CD4-positive, alpha-beta T cell treated with Interleukin-4 for 1 hour (primary cell): Measurements from ENCODE around the gene USP22.

ENCODE experiments used
- DNase-seq, 2 donors: peaks; one replicate each; pipeline ENCODE4 v3.0.0-alpha.2; 2020 to 2022

USP22 gene

DNA sequence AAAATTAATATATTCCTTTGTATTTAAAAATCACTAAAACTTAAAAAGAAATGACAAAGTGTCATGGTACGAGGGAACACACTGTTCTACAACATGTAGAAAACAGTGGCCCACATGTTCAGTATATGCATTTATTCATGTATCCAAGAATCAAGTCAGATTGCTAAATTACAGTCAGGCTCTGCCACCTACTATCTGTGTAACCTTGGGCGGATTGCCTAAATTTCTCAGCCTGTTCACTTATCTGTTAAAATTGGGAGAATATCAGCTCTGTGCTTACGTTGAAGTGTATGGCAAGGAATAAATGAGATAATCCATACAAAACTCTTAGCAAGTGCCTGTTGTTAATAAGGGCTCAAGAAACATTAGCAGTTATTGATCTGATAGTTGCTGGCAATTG is 3.4 kb upstream of the USP22 start:
- DNase-seq = no peak

DNA sequence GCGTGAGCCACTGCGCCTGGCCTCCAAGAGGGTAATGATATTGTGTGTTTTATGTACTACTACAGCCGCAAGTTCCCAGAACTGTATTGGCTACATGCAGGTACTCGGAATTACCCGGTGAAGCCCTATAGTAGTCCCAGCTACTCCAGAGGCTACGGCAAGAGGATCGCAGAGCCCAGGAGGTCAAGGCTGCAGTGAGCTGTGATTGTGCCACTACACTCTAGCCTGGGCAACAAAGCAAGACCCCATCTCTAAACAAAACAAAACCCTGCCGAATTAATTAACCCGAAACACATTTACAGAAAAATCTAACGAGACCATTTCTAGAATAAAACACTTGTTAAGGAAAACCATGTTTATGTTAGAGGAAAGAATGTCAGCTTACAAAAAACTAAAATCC is 2.2 kb upstream of the USP22 start:
- no peak for DNase-seq

DNA sequence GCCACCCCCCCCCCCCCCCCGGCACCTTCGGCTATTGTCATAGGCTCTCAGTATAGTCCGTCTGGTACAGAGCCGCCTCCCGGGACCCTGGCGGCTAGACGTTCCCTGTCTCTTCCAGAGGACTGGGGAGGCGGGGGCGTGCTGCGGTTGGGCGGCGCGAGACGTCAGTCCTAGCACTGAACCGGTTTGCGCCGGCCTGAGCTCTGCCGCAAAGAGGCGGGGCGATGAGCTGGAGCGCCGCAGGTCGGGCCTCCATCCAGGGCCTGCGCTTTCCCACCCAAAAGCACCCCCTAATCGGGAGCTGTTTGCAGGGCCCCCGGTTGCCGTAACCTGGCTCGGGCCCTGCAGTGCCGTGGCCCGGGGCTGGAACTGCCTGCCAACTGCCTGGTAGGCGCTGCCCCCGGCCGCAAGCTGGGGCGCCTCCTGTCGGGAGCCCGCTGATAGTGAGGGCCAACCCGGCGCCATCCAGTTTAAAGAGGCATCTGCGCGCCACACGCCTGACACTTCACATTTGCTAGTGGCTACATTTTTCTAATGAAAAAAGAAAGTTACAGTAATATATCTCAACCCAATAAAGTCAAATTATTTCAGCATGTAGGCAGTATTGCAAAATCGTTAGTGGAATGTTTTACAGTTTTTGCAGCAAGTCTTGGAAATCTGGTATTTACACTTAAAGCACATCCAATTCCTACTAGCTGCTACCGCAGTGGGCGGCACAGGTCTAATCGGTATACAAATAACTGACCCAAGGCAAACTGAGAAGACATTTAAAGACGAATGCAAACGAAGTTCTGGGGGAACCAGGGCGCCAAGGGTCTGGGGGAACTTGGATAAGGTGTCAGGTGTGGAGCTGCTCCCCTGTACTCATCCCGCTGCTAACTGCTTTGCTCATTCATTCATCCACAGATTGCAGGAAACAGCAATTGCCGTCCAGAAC is 753 bp upstream of the USP22 start:
- DNase-seq = peak; percentile 96 to 98

DNA sequence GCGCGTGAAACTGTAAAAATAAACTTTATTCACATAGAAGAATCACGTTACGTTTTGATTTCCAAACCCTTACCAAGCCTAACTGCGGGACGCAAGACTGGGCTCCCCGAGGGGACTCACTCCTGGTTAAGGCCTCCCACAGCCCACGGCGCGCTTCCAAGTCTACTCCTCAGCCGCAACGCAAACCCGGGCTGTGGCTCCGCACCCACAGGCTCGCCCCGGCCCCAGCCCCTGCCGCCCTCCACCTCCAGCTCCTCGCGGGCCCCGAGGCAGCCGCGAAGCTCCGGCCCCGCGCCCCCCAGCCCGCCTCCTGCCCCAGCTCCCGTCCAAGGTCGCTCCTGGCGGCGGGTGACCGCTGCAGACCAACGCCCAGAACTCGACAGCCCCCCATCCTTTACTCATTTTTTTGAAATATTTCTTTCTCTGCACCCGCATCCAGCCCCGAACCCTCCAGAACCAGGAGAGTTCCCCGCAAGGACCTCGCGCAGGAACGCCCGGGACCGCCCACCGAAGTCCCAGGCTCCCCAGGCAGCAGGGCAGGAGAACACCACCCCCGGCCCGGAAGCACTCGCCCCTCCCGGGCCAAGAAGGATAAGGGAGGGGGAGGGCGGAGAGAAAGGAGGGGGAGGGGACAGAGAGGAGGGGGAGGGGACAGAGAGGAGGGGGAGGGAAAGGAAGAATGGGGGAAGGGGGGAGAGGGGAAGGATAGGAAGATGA is 912 bp downstream of the USP22 start:
- peak; percentile 67 to 75 for DNase-seq

DNA sequence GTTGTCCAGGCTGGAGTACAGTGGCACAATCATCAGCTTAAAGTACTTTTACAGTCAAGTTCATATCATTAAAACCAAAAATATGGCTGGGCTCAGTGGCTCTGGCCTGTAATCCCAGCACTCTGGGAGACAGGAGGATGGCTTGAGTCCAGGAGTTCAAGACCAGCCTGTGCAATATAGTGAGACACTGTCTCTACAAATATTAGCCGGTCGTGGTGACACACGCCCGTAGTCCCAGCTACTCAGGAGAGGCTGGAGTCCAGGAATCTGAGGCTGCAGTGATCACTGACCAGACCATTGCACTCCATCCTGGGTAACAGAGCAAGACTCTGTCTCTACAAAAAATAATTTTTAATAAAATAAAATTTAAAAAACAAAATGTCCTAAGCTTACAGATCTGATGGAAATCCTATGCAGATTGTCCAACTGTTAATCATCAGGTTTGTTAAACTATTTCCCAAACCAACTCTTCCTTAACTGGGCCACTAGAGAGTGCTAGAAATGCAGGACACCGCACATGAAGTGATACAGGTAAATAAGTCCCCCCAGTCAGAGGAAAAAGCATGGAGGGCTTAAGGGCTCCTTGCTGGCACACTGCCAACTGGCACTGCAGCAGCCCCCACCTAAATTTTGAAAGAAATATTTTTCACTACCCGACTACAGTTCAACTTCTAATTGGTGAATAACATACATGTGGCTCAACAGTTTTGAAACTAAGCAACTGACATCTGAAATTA is 2.8 kb downstream of the USP22 start:
- peak; percentile 37 to 57 for DNase-seq

DNA sequence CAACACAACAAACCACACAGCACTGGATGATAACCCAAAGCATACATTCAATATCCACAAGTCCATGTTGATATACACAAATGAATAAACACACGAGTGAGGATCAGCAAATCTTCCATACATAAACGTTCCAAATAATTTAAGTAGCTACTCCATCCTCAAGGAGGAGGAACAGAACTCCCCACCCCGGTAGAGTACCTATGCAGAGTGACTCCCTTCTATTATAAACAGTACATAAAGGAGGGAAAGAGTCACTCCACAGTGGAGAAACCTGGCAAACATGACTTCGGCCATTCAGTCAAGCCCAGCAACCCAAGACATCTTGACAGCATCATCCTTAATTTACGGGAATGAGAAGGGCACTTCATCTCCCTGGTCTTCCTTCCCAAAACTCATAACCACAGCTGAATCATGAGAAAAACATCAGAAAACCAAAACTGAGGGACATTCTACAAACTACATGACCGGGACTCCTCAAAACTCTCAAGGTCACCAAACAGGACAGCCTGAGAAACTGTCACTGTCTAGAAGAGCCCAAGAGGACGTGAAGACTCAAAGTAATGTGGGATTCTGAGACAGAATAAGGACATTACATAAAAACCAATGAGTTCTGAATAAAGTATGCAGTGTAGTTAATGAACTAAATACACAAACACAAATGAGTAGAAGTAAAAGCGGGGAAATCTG is 5.6 kb downstream of the USP22 start:
- DNase-seq = no peak

DNA sequence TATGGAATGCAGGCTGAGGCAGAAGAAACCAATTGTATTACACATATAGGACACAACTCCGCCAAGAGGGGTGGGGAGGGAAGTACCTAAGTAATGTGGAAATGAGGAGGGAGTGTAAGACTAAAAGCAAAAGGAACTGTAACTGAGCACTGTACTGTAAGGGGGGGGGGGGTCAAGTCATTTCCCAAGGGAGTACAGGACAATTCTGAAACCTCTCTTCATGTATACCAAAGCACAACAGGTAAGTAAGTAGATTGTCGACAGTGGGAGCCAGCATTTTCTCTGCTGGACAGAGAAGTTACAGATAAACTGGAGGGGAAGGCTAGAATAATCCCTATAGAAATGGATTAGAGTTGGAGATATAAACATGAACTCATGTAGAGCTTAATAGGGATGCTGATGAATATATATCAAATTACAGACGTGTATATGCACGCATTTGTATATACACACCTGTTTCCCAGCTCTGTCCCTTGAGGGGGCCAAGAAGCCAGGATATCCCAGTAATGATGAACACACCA is 6.4 kb downstream of the USP22 start:
- no peak for DNase-seq

DNA sequence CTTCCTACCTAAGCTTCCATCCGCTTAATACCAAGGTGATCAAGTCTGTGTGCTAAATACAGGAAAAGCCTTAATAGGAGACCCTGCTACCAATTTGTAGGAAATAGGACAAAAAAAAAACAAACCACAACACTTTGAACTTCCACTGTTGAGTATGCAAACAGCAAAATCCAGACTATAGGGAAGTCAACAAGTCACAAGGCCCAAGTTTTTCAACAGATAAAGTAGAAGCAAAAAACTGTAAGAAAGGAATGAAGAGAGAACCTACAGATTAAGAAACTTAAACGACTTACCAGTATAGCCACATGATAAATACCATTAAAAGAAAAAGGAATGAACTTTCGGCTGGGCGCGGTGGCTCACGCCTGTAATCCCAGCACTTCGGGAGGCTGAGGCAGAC is 7.4 kb downstream of the USP22 start:
- no peak for DNase-seq

DNA sequence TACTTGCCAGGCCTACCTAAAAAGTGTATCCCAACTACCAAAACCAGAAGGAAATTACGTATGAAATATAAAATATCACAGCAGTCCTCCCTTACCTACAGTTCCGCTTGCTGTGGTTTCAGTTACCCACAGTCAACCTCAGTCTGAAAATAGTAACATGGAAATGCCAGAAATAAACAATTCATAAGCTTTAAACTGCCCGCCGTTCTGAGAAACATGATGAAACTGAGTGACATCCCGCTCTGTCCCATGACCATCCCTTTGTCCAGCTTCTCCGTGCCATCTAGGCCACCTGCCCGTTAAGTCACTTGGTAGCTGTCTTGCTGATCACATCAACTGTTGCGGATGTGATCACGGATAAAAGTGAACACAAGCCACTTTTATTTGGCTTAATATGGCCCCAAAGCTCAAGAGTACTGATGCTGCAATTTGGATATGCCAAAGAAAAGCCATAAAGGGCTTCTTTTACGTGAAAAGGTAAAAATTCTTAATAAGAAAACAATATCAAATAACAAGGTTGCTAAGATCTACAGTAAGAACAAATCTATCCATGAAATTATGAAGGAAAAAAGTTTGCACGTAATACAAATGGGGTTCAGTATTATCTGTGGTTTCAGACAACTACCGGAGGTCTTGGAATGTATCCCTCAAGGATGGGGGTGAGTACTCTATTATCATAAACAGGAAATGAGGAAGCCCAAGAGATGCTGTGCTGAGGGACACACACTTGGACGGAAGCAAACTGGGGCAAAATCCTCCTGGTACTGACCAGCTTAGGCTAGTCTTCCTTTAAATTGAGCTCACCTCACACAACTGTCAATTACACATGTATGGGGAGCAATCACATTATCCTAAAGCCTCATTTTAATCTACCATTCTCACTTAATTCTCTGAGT is 8.2 kb downstream of the USP22 start:
- DNase-seq = peak; percentile 38 to 70

DNA sequence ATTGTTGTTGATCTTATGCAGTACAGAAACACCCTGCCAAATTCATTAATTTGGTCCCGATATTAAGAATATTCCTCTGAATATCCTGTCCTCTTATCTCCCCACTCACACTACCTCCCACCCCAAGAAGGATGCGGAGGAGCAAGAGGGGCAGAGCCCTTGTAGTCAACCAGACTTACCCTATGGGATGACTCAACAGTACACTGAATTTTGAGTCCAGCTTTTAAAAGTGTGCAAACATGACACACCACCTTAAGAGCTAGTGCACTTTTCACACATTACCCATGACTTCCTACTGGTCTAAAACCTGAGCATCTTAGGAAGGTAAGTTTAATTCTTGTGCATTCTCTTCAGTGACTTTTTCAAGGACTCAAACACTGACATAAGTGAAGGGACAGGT is 9.5 kb downstream of the USP22 start:
- DNase-seq = no peak

DNA sequence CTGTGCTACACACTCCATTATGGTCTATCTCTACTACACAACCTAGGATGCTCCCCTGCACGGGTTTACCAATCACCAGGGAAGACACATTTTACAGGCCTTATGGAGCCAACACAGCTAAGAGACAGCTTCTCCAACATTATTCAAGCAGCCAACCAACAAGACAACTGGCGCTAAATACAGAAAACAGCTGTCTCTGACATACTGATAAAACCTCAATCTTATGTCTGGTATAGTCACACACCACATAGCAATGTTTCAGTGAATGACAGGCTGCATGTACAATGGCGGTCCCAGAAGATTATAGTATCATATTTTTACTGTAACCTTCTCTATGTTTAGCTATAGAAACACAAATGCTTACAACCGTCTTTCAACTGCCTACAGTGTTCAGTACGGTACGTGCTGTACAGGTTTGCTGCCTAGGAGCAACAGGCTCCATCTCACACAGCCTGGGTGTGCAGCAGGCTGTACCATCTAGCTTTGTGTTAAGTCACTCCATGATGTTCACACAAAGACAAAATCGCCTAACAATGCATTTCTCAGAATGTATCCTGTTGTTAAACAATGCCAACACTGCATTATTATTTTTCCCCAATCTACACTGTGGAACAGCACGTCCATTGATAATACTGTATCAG is 10.9 kb downstream of the USP22 start:
- DNase-seq = no peak

DNA sequence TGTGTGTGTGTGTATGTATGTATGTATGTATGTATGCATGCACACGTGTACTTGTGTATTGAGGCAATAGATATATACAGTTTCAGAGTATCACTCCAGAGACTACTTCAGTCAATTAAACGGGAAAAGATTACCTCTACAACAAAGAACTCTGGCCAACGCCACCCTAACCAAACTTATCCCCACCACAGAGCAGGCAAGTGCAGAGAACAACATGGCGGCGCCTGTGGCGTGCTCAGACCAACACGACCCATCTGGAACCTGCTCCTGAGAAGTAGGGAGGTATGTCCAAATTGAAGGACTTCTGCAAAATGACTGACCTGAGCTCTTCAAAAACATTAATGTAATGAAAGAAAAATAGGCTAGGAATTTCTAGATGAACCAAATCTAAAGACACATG is 12.4 kb downstream of the USP22 start:
- no peak for DNase-seq

DNA sequence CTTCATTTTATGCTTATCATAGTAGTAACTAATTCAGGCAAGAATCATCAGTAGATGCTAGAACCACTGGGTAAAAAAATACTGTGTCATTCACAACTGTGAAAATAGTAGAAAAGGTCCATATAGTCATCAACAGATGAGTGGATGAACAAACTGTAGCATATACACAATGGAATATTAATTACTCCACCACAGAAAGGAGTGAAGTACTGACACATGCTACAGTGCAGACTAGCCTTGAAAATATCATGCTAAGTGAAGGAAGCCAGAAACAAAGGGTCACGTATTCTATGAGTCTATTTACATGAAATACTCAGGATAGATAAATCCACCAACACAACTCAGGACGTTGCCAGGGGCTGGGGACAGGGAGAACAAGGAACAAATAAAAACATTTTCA is 13.3 kb downstream of the USP22 start:
- DNase-seq = no peak

DNA sequence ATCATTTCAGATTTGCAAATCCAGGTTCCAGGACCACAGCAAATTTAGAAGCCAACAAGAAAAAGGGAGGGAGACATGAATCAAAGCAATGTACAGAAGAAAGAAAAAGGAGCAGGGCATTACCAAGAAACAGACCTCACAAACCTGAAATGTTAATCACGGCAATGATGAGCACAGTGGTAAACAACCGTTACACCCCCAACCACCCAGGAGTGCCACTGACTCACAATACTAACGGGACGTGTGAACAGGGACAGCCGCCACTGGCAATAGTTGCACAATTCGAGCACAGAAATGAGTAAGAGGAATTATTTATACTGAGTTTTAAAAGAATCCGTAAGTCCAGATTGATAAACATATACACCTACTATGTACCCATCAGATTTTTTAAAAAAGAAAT is 13.8 kb downstream of the USP22 start:
- DNase-seq = no peak

DNA sequence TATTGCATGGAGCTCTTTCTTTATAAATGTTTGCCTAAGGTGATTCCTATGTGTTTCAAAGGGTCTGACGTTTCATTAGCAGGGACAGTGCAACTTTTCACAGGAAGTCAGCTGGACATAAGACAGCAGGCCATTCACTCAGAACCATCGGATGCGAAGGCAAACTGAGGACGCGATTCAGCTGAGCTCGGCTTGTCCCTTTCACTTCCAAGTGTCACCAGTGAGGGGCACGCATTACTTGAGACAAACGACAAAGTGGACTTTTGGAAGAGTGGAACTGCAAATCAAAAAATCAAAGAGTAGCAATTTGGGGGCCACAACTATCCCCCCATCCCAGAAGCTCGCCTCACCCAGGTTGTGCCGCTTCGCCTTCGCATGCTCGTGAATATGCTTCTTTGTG is 14.6 kb downstream of the USP22 start:
- no peak for DNase-seq

DNA sequence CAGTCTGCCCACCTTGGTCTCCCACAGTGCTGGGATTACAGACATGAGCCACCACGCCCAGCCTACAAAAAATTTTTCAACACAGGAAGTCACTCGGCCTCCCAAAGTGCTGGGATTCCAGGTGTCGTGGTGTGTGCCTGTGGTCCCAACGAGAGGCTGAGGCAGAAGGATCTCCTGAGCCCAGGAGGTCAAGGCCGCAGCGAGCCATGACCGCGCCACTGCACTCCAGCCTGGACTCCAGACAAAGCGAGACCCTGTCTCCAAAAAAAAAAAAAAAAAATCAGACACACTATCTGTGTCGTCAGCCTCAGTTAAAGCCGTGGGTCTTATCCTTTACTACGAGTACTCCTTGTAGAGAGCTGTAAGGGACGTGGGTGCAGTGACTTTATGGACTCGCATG is 15.8 kb downstream of the USP22 start:
- no peak for DNase-seq

DNA sequence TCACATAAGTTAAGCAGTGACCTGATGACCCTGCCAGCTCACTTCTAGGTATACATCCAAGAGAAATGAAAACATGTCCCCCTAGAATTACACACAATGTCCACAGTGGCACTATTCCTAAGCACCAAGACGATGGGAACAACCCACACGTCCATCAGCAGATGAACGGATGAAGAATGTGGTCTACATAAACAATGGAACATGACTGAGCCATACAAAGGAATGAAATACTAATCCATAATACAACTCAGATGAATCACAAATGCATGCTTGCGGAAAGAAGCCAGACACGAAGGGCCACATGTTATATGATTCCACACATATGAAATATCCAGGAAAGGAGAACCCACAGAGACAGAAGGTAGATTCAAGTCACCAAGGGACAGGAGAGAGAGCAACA is 17.4 kb downstream of the USP22 start:
- no peak for DNase-seq

DNA sequence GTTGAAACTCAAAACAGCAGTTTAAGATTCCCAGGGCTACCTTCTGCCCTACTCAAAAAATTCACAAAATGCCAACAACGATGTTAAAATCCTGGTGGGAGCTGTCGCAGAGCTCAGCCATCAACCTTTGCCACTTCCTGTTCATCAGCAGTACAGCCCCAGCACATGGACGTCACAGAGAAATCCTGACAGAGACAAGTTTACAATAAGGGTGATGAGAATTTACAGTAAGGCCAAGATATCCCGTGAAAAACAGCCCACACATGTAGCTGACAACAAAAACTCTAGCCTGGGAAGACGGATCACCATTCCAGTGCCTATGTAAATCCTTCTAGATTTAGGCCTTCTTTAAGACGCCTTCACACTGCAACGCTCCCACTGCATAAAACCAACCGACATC is 18.8 kb downstream of the USP22 start:
- DNase-seq = no peak

DNA sequence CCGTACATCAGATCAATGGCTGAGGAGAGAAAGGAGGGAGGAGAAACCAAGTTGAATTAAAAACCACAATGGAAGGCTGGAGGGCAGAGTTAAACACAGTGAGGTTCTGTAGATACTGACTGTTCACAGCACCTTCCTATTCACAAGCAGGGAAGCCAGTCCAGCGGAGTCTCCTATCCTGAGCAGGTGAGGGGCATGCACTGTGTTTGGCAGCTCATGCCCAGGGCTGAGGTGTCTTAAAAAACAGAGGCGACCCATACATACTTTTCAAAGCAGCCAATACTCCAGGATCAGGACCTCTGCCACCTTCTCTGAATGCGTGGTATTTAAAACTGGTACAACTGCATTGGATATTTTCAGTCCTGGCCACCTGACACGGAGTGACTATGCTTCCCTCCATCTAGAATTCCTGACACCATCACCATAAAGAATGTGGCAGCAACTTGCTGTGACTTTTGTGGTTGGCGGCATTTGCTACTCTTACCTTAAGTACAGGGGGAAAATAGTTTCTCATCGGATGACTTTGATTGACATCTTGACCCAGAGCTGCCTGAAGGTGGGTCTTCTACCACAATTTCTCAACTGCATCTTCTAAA is 21.5 kb downstream of the USP22 start:
- no peak for DNase-seq

DNA sequence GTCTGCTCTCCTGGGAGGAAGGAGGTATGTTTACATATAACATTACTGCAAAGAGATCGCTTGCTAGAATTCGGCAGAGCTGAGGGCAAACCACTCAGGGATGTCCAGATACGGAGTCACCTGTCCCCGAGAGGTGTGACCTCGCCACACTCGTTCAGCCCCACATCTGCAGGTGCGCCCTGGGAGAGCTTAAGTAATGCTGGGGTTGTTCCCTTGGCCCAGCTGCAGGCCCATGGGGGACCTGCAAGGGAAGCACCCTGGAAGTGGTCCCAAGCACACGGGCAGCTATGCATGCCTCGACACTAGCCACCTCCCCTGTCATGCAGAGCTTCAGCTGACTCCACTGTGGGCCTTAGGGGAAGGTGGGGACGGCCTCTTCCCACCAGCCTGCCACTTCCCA is 22.2 kb downstream of the USP22 start:
- DNase-seq = no peak
